Fibroblast of peridontal ligament (primary cell): Measurements from ENCODE around the gene SPATA32.

Source experiments
- DNase-seq: peaks from one replicate; pipeline ENCODE4 v3.0.0-alpha.2; 2010; ENCODE audit errors: extremely low read depth

SPATA32 gene

GRCh38 chr17:45228763-45229539 lies 32.9 kb downstream of the SPATA32 start:
- DNase-seq: peak; percentile 76

DNA sequence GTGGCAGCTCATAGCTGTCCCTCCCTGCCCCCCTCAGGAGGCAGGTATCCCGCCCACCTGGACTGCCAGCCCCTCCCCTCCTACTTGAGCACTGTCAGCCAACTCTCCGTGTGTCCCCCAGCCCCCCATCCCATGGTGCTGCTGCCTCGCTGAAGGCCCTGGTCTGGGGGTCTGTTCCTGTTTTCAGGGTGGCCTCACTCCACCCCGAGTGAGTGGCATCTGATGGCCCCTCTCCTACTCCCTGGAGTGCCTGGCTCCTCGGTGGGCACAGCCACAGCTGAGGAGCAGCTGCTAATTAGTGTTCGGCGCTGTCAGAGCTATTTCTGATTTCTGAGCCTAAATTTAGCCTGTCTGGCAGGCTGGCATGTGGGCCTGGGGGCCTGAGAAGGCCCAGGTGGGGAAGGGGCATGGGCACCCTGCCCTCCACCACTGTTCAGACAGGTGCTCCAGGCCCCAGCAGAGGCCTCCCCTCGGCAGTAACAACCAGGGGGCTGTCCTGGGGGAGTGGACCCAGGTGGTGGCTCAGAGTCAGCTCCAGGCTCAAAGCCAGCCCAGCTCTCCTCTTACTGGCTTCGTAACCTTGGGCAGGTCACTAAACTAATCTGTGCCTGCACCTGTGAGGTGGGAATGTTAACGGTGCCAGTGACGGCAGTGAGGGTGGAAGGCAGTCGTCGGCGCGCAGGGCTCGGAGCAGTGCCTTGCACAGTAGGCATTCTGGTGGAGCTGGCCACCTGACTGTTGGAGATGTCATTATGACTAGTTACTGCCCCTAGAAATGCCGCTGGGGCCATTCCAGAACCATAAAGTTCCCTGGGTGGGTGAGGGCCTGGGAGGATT lies 33.8 kb downstream of the SPATA32 start:
- no peak for DNase-seq

GRCh38 chr17:45227101-45227925 lies 34.6 kb downstream of the SPATA32 start:
- no peak for DNase-seq

GRCh38 chr17:45226576-45226975 lies 35.3 kb downstream of the SPATA32 start:
- DNase-seq: no peak

GRCh38 chr17:45225964-45226530 lies 35.8 kb downstream of the SPATA32 start:
- DNase-seq: no peak

- DNase-seq: no peak
Observed at GRCh38 chr17:45225051-45225700, 36.7 kb downstream of the SPATA32 start.

- DNase-seq: no peak
Observed at GRCh38 chr17:45224671-45225050, 37.2 kb downstream of the SPATA32 start.

DNA sequence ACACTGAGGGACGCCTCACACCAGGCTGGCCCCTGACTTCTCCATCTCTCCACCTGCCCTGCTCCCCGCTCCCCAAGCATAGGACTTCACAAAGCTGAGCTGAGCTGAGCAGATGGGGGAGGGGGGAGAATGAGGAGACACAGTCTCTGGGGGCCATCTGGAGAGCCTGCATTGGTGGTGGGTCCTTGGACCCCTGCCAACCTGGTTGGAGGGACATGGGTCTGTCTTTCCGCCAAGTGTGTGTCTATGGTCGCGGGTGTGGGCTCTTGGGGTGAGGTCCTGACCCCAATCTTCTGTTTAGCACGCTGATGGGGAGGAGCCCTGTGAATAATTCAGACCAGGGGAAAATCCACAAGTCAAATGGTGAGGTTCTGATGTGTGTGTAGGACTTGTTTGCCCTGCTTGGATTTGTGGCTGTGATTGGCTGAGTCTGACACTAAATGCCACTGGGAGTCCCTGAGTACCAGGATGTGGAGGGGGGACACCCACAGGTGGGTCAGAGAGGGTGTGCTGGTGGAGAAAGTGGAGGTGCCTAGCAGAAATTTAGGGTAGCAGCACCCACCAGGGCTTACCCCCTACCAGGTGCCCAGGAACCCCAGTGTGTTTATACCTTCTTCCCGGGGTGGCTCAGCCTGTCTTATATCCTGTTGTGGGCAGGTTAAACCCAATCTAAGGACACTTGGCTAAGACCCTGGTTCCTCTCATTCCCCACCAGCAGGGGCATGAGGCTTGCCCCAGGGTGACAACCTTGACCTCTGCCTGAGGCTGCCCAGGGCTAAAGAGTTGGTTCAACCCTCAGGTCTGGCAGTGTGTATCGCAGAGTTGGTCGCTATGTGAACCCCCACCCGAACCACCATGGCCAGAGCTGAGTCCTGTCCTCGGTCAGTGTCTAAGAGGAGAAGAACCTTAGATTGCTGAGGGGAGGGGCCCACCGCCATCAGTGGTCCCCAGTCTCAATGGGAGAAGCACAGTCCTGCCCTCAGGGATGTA lies 38.1 kb downstream of the SPATA32 start:
- no peak for DNase-seq

DNA sequence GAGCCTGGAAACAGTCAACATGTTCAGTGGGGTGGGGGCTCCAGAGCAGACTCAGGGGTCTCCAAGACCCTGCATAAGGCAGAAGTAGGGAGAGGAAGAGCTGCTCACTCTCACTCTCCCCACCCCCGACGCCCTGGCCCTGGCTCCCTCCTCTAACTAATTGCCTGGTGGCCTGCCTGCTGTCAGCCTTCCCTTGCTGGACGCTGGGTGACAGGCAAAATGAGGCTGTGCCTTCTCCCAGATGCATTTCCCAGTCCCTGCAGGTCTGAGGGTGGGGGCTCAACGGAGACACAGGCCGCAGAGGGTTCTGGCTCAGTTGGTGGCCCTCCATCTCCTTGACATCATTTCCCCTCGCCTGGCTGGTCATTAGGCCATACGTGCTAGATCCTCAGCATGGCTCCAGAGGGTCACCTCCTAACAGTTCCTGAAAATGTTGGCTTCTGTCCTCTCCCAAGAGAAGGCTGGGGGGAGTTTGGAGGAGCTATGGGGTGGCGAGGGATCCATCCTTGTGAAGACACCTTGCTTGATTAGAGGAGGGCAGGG lies 38.8 kb downstream of the SPATA32 start:
- DNase-seq: no peak

- no peak for DNase-seq
Observed at GRCh38 chr17:45222289-45222995, 39.5 kb downstream of the SPATA32 start.

GRCh38 chr17:45222014-45222288 lies 39.9 kb downstream of the SPATA32 start:
- DNase-seq: no peak

DNA sequence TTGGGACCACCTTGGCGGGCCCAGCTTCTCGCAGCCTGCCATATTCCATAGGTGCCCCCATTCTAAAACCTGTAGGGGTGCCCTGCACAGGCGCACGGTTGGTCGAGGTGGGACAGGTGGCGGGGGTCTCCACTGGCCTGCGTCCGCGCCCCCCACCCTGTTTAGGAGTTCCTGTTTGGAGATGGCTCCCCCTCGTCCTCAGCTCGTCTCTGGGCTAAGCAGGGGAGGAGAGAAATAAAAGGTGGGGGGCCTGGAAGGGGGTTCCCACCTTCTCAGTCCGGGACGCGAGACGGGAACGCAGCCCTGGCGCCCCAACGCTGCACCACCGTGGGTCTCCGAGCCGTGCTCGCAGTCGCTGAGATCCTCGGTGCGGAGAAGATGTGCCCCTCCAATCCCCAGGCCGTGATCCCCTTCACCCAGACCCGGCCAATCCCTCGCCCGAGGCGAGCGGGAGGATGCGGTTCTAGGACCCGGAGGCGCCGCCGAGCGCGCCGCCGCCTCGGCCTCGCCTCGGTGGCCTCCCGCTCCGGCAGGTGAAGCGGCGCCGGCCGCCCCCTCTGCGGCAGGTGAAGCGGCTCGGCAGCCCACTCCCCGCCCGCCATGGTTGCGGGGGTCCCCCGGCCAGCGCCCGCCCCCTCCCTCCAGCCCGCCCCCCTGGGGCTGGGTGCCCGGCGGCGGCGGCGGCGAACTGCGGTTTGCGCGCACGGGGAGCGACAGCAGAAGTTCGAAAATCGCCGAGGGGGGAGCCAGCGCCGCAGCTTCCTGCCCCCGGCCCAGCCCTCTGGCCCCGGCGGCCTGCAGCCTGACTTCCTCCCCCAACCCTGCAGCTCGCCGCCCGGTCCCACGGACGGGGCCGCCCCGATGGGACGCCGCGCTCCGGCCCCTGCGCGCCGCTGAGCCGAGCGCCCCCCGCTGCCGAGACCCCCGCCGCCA lies 40.5 kb downstream of the SPATA32 start, which contains the start of gene FMNL1:
Gene FMNL1 (plus strand): TSS at position 805 of the 933 bp plus-strand sequence. CDS start 240 bp downstream, outside the sequence.
- no peak for DNase-seq

GRCh38 chr17:45220079-45220478 lies 41.8 kb downstream of the SPATA32 start:
- no peak for DNase-seq

GRCh38 chr17:45218895-45219661 lies 42.8 kb downstream of the SPATA32 start:
- DNase-seq: peak; percentile 96
